ENCODE measurements around the gene CPLX1.

The CPLX1 gene

DNA sequence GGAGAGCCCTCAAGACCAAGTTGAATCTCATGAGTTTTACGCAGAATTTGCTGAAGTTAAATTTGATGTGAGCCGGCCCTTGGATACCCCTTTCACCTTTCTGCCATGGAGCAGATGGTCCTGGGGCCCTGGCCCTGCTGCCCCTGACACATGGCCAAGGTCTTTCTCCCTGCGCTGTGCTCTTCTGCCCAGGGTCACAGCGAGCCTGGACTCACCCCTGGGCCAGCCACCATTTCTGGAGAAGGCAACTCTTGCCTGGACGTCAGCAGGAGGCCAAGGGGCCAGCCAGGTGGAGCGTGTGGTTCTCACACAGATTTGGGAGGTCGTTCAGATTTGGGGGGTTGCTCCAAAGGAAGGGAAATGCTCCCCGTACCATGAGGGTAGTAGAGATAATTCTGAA lies 90.3 kb downstream of the CPLX1 start:
- no peak for DNase-seq (ENCODE audit: low read depth, low spot score)

Measured in brain pericyte (primary cell).